AG04450 (cell line): ENCODE data around the gene PPP1R9B. TPM values are rescaled to one million over a fixed set of nuclear protein-coding genes. Genes with fewer than 3 reads are reported as not detected.

Experiments used
- CTCF ChIA-PET: fragments of 300-600, 350-600 bp; formaldehyde crosslinking; extraction: SDS; loops from one replicate; lab custom pipeline; 2022; ENCODE audit warnings: antibody characterized with exemption, inconsistent platforms; lab: Charles Lee
- POLR2A ChIA-PET: fragments of 350-600 bp; formaldehyde crosslinking; extraction: SDS; loops from one replicate; lab custom pipeline; 2021; ENCODE audit warnings: antibody characterized with exemption, inconsistent platforms; lab: Yijun Ruan, JAX
- DNase-seq: peaks from one replicate; pipeline ENCODE4 v3.0.0-alpha.2; 2011; ENCODE audit warnings: low read depth, low spot score
- H3K27ac ChIP-seq: one replicate; pipeline ENCODE4 v1.5.1; 2012; ENCODE audit warnings: low read depth, low read length, control low read depth
- H3K27me3 ChIP-seq: one replicate; pipeline ENCODE4 v1.6.0; 2012; ENCODE audit warnings: low read length; ENCODE audit not compliant: control insufficient read depth, insufficient read depth
- H3K4me3 ChIP-seq: 2 replicates; pipeline ENCODE4 v1.5.1; 2011; ENCODE audit warnings: mild to moderate bottlenecking, low read depth, low read length, control low read depth
- H3K9me3 ChIP-seq: 2 replicates; pipeline ENCODE4 v1.5.1; 2012; ENCODE audit warnings: low read length; ENCODE audit not compliant: control insufficient read depth, insufficient read depth
- CTCF ChIP-seq: IDR thresholded peaks from 2 replicates; pipeline ENCODE4 v1.5.1; 2011; ENCODE audit warnings: low read depth, low read length, control low read depth, inconsistent platforms
- polyA plus RNA-seq: library from polyadenylated mRNA; depleted of rRNA; stranded (reverse); fragments of >200 nt; gene quantifications from 2 replicates; pipeline ENCODE4 v1.2.3, GENCODE V29; 2011

Gene PPP1R9B
- polyA plus RNA-seq, 1 experiment, result 18.2 TPM

GRCh38 chr17:50181591-50182560, 31.4 kb upstream of the PPP1R9B start:
- CTCF ChIA-PET, result interaction anchor here (0.6 to 1.1 kb wide), 3 partner anchors 18 to 110 kb away, joined by 3 to 5 read pairs (median 3); no protein-coding TSS in a partner anchor
- no peaks in the 10 kb centered on the region for H3K27me3 ChIP-seq
- H3K9me3 ChIP-seq, result no peaks in the 10 kb centered on the region
- peak; percentile 3; the same call in 1 of the 2 replicates for TF ChIP-seq CTCF
- H3K4me3 ChIP-seq, result no peak overlapping the region
- POLR2A ChIA-PET, result interaction anchor here (0.6 to 3.6 kb wide), 19 partner anchors 8 to 107 kb away, joined by 3 to 52 read pairs (median 4); partner anchors contain the start of genes COL1A1, SGCA and TMEM92
- DNase-seq, result no peak
- H3K27ac ChIP-seq, result peak overlapping the region; percentile 73

- TF ChIP-seq CTCF, result no peak
- no peak overlapping the region for H3K4me3 ChIP-seq
- H3K27me3 ChIP-seq, result no peaks in the 10 kb centered on the region
- H3K9me3 ChIP-seq, result no peaks in the 10 kb centered on the region
- CTCF ChIA-PET, result interaction anchor here (0.6 to 1.1 kb wide), 2 partner anchors 19 to 86 kb away, joined by 3 to 5 read pairs; no protein-coding TSS in a partner anchor
- POLR2A ChIA-PET, result interaction anchor here (0.7 to 3.6 kb wide), 17 partner anchors 8 to 96 kb away, joined by 3 to 52 read pairs (median 5); partner anchors contain the start of genes COL1A1, SGCA and TMEM92
- no peak for DNase-seq
- peak overlapping the region; percentile 73 for H3K27ac ChIP-seq
These were observed 30.7 kb upstream of the PPP1R9B start for GRCh38 chr17:50181144-50181543.

GRCh38 chr17:50180620-50181019, 30.1 kb upstream of the PPP1R9B start:
- CTCF ChIA-PET, result interaction anchor here (0.6 kb wide), 1 partner anchor 12 kb away, joined by 5 read pairs; no protein-coding TSS in a partner anchor
- H3K9me3 ChIP-seq, result no peaks in the 10 kb centered on the region
- H3K27ac ChIP-seq, result peak overlapping the region; percentile 73

GRCh38 chr17:50180111-50180510, 29.6 kb upstream of the PPP1R9B start:
- DNase-seq, result no peak
- Histone ChIP-seq H3K9me3 (no peaks in the 10 kb centered on the region), H3K27ac (peak overlapping the region; percentile 57), H3K4me3 (no peak overlapping the region), H3K27me3 (no peaks in the 10 kb centered on the region)
- ChIA-PET POLR2A (interaction anchor here (0.8 to 3.6 kb wide), 7 partner anchors 10 to 94 kb away, joined by 3 to 52 read pairs (median 18); partner anchors contain the start of genes COL1A1 and TMEM92), CTCF (interaction anchor here (0.6 kb wide), 1 partner anchor 12 kb away, joined by 5 read pairs; no protein-coding TSS in a partner anchor)
- TF ChIP-seq CTCF, result no peak

More at GRCh38 chr17:50180620-50181019, 30.1 kb upstream of the PPP1R9B start:
- no peak overlapping the region for H3K4me3 ChIP-seq
- POLR2A ChIA-PET, result interaction anchor here (0.8 to 3.6 kb wide), 8 partner anchors 10 to 94 kb away, joined by 3 to 52 read pairs (median 13); partner anchors contain the start of genes COL1A1 and TMEM92
- H3K27me3 ChIP-seq, result no peaks in the 10 kb centered on the region
- TF ChIP-seq CTCF, result no peak
- no peak for DNase-seq
